Karpas-422 (cell line): Measurements from ENCODE around the gene SOHLH1. TPM values are rescaled to one million over a fixed set of nuclear protein-coding genes. Genes with fewer than 3 reads are reported as not detected.

Experiments used
- DNase-seq: peaks from one replicate; pipeline ENCODE4 v3.0.0-alpha.2; 2015
- H2AFZ ChIP-seq: fragments of 200-600 bp; sonication (generic); 2 replicates; pipeline ENCODE4 v1.6.1; 2014; ENCODE audit warnings: antibody characterized with exemption, low read length, mixed read lengths
- H3K27ac ChIP-seq: fragments of 200-600 bp; sonication (generic); 2 replicates; pipeline ENCODE4 v1.5.1; 2014; ENCODE audit warnings: mild to moderate bottlenecking, low read length, moderate library complexity
- H3K27me3 ChIP-seq: fragments of 200-600 bp; sonication (generic); 2 replicates; pipeline ENCODE4 v1.6.1; 2014; ENCODE audit warnings: low read length, mixed read lengths
- H3K36me3 ChIP-seq: fragments of 200-600 bp; sonication (generic); 2 replicates; pipeline ENCODE4 v1.6.1; 2014; ENCODE audit warnings: low read length, mixed read lengths; ENCODE audit not compliant: insufficient read depth
- H3K4me1 ChIP-seq: fragments of 200-600 bp; sonication (generic); 2 replicates; pipeline ENCODE4 v1.6.1; 2014; ENCODE audit warnings: mild to moderate bottlenecking, low read length, mixed read lengths
- H3K4me2 ChIP-seq: fragments of 200-600 bp; sonication (generic); 2 replicates; pipeline ENCODE4 v1.6.1; 2014; ENCODE audit warnings: low read length, low read depth, mild to moderate bottlenecking; ENCODE audit not compliant: poor library complexity, severe bottlenecking
- H3K4me3 ChIP-seq: fragments of 200-600 bp; sonication (generic); 2 replicates; pipeline ENCODE4 v1.5.1; 2014; ENCODE audit warnings: mild to moderate bottlenecking, antibody characterized with exemption, low read length, mixed read lengths
- H3K79me2 ChIP-seq: fragments of 200-600 bp; sonication (generic); 2 replicates; pipeline ENCODE4 v1.6.1; 2014; ENCODE audit warnings: mild to moderate bottlenecking, low read length, mixed read lengths
- H3K9ac ChIP-seq: fragments of 200-600 bp; sonication (generic); 2 replicates; pipeline ENCODE4 v1.6.0; 2014; ENCODE audit warnings: low read length
- H3K9me2 ChIP-seq: fragments of 200-600 bp; sonication (generic), shearing (Covaris generic); replicated peaks from 2 replicates; pipeline ENCODE4 v1.6.0; 2014; ENCODE audit warnings: mild to moderate bottlenecking, low read length, moderate library complexity; ENCODE audit not compliant: insufficient read depth
- H3K9me3 ChIP-seq: fragments of 300-700, 200-600 bp; sonication (generic); 2 replicates; pipeline ENCODE4 v1.6.1; 2014; ENCODE audit warnings: low read length, mixed read lengths
- H4K20me1 ChIP-seq: fragments of 200-600 bp; sonication (generic); 2 replicates; pipeline ENCODE4 v1.6.1; 2014; ENCODE audit warnings: mild to moderate bottlenecking, antibody characterized with exemption, low read length, low read depth; ENCODE audit not compliant: insufficient read depth
- total RNA-seq: library from RNA; depleted of rRNA; stranded (reverse); fragments of >200 nt; shearing (Covaris generic); gene quantifications from 2 replicates; pipeline ENCODE4 v1.2.3, GENCODE V29; 2014; ENCODE audit warnings: low replicate concordance

SOHLH1 gene
- total RNA-seq, 1 experiment from 2014 or later, result not detected

DNA sequence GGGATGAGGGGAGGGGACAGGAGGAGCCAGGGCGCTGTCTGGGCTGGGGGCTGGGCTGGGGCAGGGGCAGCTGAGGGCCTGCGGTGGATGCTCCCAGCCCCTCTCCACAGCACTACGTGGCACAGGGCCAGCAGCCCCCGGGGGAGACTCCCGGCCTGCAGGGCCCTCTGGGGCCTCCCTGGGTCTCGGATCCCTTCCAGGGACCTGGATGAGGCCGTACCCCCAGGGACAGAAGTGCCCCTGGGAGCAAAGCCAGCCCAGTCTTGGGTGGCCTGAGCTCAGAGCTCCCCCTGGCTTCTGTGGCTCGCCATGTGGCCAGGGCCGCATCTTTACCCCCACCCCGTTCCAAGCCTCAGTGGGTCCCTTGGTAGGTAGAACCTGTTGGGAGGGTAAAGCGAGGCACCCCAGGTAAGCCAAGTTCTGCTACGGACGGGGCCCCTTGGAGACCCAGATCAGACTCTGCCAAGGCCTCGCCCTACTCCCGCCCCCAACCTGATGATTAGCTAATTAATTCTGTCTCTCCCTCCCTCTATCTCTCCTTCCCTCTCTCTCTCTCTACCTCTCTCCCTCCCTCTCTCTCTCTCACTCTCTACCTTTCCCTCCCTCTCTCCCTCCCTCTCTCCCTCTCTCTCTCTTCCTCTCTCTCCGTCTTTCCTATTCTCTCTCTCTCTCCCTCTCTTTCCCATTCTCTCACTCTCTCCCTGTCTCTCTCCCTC is 27.0 kb upstream of the SOHLH1 start:
- Histone ChIP-seq H3K9ac (no peak overlapping the region), H3K27me3 (no peaks in the 10 kb centered on the region), H3K27ac (no peak overlapping the region), H3K79me2 (no peaks in the 10 kb centered on the region), H3K9me3 (no peaks in the 10 kb centered on the region), H3K9me2 (no peaks in the 10 kb centered on the region), H4K20me1 (peaks cover 3% of the 10 kb centered on the region; the same call in 1 of the 2 replicates), H3K4me1 (no peaks in the 10 kb centered on the region), H3K4me3 (no peak overlapping the region), H2AFZ (no peak overlapping the region), H3K4me2 (no peak overlapping the region), H3K36me3 (no peaks in the 10 kb centered on the region)
- peak; percentile 42 for DNase-seq

DNA sequence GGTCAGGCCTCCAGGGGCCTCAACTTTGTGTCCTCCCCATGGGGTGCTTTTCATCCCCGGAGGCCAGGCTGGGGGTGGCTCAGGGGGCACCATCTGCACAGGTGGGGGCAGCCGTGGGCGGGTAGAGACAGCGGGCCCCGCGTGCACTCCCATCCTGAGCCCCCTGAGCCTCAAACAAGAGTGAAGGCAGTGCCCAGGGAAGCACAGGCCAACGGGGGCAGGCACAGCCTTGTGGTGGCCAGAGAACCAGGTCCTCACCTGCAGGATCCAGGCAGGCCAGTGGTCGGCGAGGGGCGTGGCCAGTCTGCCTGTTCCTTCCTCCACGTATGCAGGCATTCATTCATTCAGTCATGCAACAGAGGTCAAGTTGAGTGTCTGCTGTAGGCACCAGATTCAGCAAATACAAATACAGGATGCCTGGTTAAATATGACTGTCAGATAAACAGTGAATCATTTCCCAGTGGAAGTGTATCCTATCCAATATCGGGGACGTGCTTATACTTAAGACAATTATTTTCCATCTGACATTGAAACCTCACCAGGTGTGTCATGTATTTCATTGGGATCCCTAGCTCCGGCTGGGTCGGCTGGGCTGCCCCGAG is 25.0 kb upstream of the SOHLH1 start:
- Histone ChIP-seq H3K79me2 (no peaks in the 10 kb centered on the region), H3K4me1 (no peaks in the 10 kb centered on the region), H3K9me3 (no peaks in the 10 kb centered on the region), H3K4me3 (no peak overlapping the region), H3K9me2 (no peaks in the 10 kb centered on the region), H3K27ac (no peak overlapping the region), H4K20me1 (peaks cover 3% of the 10 kb centered on the region; the same call in 1 of the 2 replicates), H3K9ac (no peak overlapping the region), H3K36me3 (no peaks in the 10 kb centered on the region), H2AFZ (no peak overlapping the region), H3K4me2 (no peak overlapping the region), H3K27me3 (no peaks in the 10 kb centered on the region)
- DNase-seq, result no peak

GRCh38 chr9:135722365-135722764 is 23.1 kb upstream of the SOHLH1 start:
- no peak overlapping the region for H3K4me3 ChIP-seq
- H3K9me2 ChIP-seq, result no peaks in the 10 kb centered on the region
- no peak overlapping the region for H3K27ac ChIP-seq

GRCh38 chr9:135719472-135719871 is 20.2 kb upstream of the SOHLH1 start:
- no peaks in the 10 kb centered on the region for H3K79me2 ChIP-seq
- H3K4me1 ChIP-seq, result no peaks in the 10 kb centered on the region
- no peak overlapping the region for H3K4me3 ChIP-seq
- no peak overlapping the region for H3K9ac ChIP-seq
- H3K9me2 ChIP-seq, result no peaks in the 10 kb centered on the region
- no peaks in the 10 kb centered on the region for H3K9me3 ChIP-seq
- no peaks in the 10 kb centered on the region for H3K36me3 ChIP-seq
- no peak overlapping the region for H3K27ac ChIP-seq
- no peak for DNase-seq
- H3K27me3 ChIP-seq, result no peaks in the 10 kb centered on the region
- H2AFZ ChIP-seq, result no peak overlapping the region
- peaks cover 3% of the 10 kb centered on the region; the same call in 1 of the 2 replicates for H4K20me1 ChIP-seq
- H3K4me2 ChIP-seq, result no peak overlapping the region

More at GRCh38 chr9:135722365-135722764, 23.1 kb upstream of the SOHLH1 start:
- Histone ChIP-seq H3K4me2 (no peak overlapping the region), H4K20me1 (peaks cover 3% of the 10 kb centered on the region; the same call in 1 of the 2 replicates), H3K9ac (no peak overlapping the region), H3K79me2 (no peaks in the 10 kb centered on the region), H3K36me3 (no peaks in the 10 kb centered on the region), H3K4me1 (no peaks in the 10 kb centered on the region), H2AFZ (no peak overlapping the region), H3K27me3 (no peaks in the 10 kb centered on the region), H3K9me3 (no peaks in the 10 kb centered on the region)
- DNase-seq, result no peak

DNA sequence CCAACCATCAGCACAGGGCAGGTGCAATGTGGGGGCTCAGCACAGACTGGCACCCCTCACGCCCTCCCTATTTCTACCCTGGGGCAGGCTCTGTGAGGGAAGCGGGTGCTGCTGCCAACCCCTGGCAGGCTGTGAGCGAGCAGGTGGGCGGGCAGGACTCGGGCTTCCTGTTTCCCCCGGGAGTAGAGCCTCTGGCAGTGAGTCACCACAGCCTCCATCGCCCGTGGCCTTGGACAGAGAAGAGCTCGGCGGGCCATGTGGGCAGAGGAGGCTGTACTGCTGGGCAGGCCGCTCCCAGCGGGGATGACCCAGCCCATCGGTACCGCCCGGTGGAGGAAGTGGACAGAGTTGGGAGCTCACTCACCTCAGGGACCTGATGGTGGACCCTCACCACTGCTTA is 19.3 kb upstream of the SOHLH1 start:
- Histone ChIP-seq H3K4me1 (no peaks in the 10 kb centered on the region), H3K36me3 (no peaks in the 10 kb centered on the region), H3K9ac (no peak overlapping the region), H3K79me2 (no peaks in the 10 kb centered on the region), H4K20me1 (no peaks in the 10 kb centered on the region; the same call in 1 of the 2 replicates), H3K27me3 (no peaks in the 10 kb centered on the region), H3K4me2 (no peak overlapping the region), H3K9me3 (no peaks in the 10 kb centered on the region), H3K9me2 (no peaks in the 10 kb centered on the region), H3K27ac (no peak overlapping the region), H3K4me3 (no peak overlapping the region), H2AFZ (no peak overlapping the region)
- no peak for DNase-seq

GRCh38 chr9:135717410-135717809 is 18.1 kb upstream of the SOHLH1 start:
- Histone ChIP-seq H3K9me3 (no peaks in the 10 kb centered on the region), H3K9ac (no peak overlapping the region), H3K36me3 (no peaks in the 10 kb centered on the region), H3K4me3 (no peak overlapping the region), H3K27ac (no peak overlapping the region), H2AFZ (no peak overlapping the region), H4K20me1 (no peaks in the 10 kb centered on the region), H3K27me3 (no peaks in the 10 kb centered on the region), H3K9me2 (no peaks in the 10 kb centered on the region), H3K4me2 (no peak overlapping the region), H3K79me2 (no peaks in the 10 kb centered on the region), H3K4me1 (peaks cover 3% of the 10 kb centered on the region; the same call in 1 of the 2 replicates)
- no peak for DNase-seq

- no peaks in the 10 kb centered on the region for H3K9me3 ChIP-seq
- H3K4me1 ChIP-seq, result peaks cover 3% of the 10 kb centered on the region; the same call in 1 of the 2 replicates
- H3K79me2 ChIP-seq, result no peaks in the 10 kb centered on the region
- no peak overlapping the region for H3K4me2 ChIP-seq
- H4K20me1 ChIP-seq, result no peaks in the 10 kb centered on the region
- no peaks in the 10 kb centered on the region for H3K36me3 ChIP-seq
- no peaks in the 10 kb centered on the region for H3K27me3 ChIP-seq
- H3K27ac ChIP-seq, result no peak overlapping the region
- no peaks in the 10 kb centered on the region for H3K9me2 ChIP-seq
- no peak overlapping the region for H3K4me3 ChIP-seq
- H3K9ac ChIP-seq, result no peak overlapping the region
- DNase-seq, result no peak
- no peak overlapping the region for H2AFZ ChIP-seq
Observed at GRCh38 chr9:135716045-135716444, 16.8 kb upstream of the SOHLH1 start.

- Histone ChIP-seq H3K4me3 (no peak overlapping the region), H3K79me2 (no peaks in the 10 kb centered on the region), H3K9me2 (no peaks in the 10 kb centered on the region), H3K27me3 (no peaks in the 10 kb centered on the region), H2AFZ (no peak overlapping the region), H3K36me3 (no peaks in the 10 kb centered on the region), H4K20me1 (no peaks in the 10 kb centered on the region), H3K4me1 (peaks cover 3% of the 10 kb centered on the region; the same call in 1 of the 2 replicates), H3K27ac (no peak overlapping the region), H3K4me2 (no peak overlapping the region), H3K9ac (no peak overlapping the region), H3K9me3 (no peaks in the 10 kb centered on the region)
- DNase-seq, result no peak
Observed at GRCh38 chr9:135715056-135715595, 15.8 kb upstream of the SOHLH1 start.
